IPS DF 4.7 (cell line): ENCODE measurements around the gene CRYBG2.

Experiments used
- DNase-seq: peaks from one replicate; pipeline ENCODE4 v3.0.0-alpha.2; 2013; ENCODE audit warnings: low spot score; ENCODE audit errors: extremely low read depth

CRYBG2 gene

GRCh38 chr1:26368486-26368885 is 14.6 kb upstream of the CRYBG2 start:
- no peak for DNase-seq

GRCh38 chr1:26368006-26368405 is 14.1 kb upstream of the CRYBG2 start:
- DNase-seq, result no peak

- DNase-seq, result no peak
Observed at GRCh38 chr1:26367441-26367840, 13.5 kb upstream of the CRYBG2 start.

- no peak for DNase-seq
Observed at GRCh38 chr1:26364956-26365355, 11.0 kb upstream of the CRYBG2 start.

GRCh38 chr1:26363549-26364448 is 9.9 kb upstream of the CRYBG2 start:
- peak; percentile 79 for DNase-seq

GRCh38 chr1:26362331-26362730 is 8.4 kb upstream of the CRYBG2 start:
- no peak for DNase-seq

- DNase-seq, result no peak
Observed at GRCh38 chr1:26361605-26362122, 7.7 kb upstream of the CRYBG2 start.

- no peak for DNase-seq
Observed at GRCh38 chr1:26360807-26361604, 7.1 kb upstream of the CRYBG2 start.

GRCh38 chr1:26359981-26360806 is 6.3 kb upstream of the CRYBG2 start:
- DNase-seq, result no peak

GRCh38 chr1:26358411-26359384 is 4.8 kb upstream of the CRYBG2 start:
- no peak for DNase-seq

GRCh38 chr1:26357121-26357602 is 3.2 kb upstream of the CRYBG2 start:
- DNase-seq, result no peak

GRCh38 chr1:26356106-26356505 is 2.2 kb upstream of the CRYBG2 start:
- no peak for DNase-seq

GRCh38 chr1:26354972-26355371 is 1.0 kb upstream of the CRYBG2 start:
- DNase-seq, result no peak

- no peak for DNase-seq
Observed at GRCh38 chr1:26353210-26353859, 595 bp downstream of the CRYBG2 start.

GRCh38 chr1:26352338-26352679 is 1.6 kb downstream of the CRYBG2 start:
- DNase-seq, result no peak

GRCh38 chr1:26351590-26352337 is 2.2 kb downstream of the CRYBG2 start:
- no peak for DNase-seq

GRCh38 chr1:26350701-26351589 is 3.0 kb downstream of the CRYBG2 start:
- DNase-seq, result no peak

- no peak for DNase-seq
Observed at GRCh38 chr1:26350343-26350700, 3.6 kb downstream of the CRYBG2 start.
